Left hindlimb (tissue), 1 donor: ENCODE measurements around the gene USP22.

ENCODE experiments used
- DNase-seq: peaks from one replicate; pipeline ENCODE4 v3.0.0-alpha.2; 2018

Gene USP22

DNA sequence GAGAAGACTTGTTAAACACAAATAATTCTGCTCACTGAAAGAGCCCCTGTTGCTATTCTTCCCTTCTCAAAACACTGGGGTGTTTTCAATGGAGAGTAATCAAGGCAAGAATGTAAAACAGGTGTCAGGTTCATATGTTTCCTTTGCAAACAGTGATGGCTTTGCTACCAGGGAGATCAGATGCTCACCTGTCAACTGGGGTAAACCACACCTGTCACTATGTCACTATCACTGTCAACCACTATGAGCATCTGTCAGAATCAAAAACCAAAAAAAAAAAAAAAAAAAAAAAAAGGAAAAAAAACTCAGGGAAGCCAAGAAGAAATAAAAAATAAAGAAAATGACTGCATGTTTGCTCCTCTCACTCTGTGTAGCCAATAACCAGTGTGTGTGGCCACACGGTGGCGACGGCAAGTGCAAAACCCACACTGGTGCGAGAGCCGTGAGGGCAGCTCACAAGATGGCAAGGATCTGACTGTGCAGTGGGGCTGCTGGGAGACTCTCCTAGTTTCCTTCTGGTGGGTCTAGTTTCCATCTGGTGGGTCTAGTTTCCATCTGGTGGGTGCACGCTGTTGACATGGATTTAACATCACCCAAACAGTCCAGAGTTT, 22.7 kb downstream of the USP22 start:
- peak; percentile 38 for DNase-seq

DNA sequence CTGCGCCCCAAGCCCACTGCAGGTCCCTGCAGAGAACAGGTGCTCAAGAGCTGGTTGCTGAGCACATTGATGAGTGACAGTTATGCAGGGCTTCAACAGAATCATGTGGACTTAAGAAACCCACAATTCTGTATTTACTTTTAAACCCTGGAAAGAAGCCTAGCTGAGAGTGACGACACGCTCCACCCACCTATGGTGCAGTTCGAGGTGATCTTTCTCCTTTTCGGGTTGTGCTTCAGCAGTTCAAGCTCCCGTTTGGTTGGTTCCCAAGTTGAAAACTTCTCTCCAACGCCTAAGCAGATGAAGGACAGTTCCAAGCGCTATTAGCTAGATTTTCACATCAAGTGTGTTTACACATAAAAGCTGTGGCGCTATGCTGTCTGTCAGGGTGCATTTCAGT, 23.9 kb downstream of the USP22 start:
- no peak for DNase-seq

DNA sequence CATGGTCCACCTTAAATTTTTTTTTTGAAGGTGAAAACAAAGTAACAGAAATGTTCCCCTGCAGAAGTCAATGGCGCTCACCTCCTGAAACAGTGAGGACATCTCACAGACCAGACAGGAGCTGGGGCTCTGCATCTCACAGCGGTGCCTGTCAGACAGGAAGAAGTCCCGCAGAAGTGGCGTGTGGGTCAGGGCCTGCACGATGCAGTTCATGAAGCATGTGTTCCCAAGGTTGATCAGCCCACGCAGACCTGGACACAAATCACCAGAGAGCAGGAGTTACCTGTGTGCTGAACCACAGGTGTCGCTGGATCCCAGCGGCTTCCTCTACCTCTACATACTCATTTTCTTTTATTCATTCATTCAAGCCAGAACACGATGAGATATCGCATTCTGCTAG, 24.9 kb downstream of the USP22 start:
- peak; percentile 18 for DNase-seq

DNA sequence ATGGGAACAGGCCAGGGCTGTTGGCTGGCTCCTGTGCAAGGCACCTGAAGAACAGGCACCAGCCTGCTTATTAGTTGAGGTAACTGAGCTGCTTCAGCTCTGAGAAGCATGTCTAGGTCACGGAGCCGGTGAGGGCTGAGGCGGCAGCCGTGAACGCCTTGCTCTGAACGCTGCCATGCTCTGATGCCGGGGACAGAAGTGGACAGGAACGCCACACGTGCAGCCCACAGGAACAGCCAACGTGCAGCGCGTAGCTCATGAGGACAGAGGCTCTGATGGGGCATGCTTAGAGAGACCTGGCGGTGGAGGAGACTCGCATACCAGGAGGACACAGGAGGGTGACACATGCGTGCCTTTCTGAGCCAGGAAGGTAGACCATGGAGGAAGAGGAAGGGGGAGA, 25.6 kb downstream of the USP22 start:
- DNase-seq, result peak; percentile 6

DNA sequence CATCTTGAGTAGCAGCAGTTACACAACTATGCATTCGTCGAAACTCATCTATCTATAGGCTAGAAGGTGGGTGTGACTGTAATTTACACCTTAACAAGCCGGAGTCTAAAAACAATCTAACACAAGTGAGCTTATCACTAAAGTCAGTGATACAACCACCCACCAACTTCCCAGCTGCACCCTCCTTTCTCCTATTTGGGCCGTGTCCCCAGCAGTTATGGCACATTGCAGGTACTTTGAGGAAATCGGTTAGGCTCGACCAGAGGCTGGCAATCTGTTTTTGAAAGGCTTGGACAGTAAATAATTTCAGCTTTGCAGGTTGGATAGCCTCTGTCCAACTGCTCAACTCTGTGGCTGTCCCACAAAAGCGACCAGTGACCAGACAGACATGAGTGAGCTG, 26.0 kb downstream of the USP22 start:
- DNase-seq, result peak; percentile 17

DNA sequence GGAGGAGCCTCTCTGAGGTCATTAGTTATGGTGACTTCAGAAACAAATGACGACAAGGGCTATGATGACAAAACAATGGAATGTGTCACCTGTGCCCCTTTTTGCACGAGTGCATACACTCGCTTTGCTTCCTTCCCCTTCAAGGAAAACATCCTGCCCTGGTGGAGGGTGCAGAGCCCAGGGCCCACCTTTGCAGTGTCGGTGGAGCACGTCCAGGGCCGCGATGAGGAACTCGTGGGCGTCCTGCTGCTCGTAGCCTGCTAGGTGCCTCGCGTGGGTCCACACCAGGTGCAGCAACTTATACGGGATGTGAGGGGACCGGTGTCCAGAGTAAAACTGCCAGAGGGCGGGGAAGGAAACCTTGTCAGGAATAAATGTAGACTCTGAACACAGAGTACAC, 27.2 kb downstream of the USP22 start:
- peak; percentile 13 for DNase-seq

DNA sequence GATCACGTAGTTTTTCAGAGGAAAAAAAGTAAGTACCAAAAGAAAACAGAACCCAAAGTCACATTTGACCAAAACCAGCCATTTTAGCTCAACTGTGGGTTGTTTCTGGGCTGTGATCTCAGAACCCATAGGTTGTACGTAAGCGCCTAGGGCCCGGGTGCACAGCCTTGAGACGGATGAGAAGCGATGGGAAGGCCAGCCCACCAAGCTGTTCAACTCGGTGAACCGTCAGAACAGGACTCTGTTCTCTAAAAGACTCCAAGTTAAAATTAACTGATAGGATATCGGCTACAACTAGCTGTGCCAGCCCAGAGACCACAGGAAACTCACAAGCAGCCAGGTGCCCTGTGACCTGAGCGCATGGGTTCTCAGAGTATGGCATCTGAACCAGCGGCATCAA, 28.3 kb downstream of the USP22 start:
- DNase-seq, result peak; percentile 16

DNA sequence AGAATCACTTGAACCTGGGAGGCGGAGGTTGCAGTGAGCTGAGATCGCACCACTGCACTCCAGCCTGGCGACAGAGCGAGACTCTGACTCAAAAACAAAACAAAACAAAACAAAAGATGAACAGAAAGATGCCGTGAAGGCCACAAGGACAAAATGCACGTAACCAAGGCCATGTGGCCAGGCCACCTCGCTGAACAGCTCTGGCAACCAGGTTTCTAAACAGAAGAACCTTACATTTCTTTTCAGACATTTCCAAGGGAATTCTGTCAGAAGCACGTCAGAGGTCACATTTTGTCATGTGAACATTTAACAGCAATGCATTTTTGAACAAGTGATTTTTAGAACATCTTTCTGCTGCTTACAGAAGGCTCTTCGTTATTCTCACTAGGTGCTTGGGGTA, 28.8 kb downstream of the USP22 start:
- DNase-seq, result no peak

DNA sequence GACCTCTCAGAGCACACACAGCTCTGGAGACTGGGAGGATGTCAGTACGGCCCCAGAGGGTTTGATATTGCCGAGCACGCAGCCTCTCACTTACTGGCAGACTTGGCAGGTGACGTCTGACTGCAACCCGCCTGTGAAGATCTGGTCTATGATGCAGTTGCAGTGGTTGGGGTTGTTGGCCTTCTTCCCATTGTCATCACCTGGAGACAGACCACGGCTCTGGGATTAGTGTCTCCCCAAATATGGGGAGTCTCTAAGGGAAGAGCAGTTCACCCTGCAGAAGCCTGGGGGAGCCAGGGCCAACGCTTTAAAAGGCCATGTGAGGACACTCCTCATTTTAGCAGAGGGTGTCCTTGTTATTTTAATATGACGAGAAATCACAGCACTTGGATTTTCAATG, 30.1 kb downstream of the USP22 start:
- peak; percentile 20 for DNase-seq

DNA sequence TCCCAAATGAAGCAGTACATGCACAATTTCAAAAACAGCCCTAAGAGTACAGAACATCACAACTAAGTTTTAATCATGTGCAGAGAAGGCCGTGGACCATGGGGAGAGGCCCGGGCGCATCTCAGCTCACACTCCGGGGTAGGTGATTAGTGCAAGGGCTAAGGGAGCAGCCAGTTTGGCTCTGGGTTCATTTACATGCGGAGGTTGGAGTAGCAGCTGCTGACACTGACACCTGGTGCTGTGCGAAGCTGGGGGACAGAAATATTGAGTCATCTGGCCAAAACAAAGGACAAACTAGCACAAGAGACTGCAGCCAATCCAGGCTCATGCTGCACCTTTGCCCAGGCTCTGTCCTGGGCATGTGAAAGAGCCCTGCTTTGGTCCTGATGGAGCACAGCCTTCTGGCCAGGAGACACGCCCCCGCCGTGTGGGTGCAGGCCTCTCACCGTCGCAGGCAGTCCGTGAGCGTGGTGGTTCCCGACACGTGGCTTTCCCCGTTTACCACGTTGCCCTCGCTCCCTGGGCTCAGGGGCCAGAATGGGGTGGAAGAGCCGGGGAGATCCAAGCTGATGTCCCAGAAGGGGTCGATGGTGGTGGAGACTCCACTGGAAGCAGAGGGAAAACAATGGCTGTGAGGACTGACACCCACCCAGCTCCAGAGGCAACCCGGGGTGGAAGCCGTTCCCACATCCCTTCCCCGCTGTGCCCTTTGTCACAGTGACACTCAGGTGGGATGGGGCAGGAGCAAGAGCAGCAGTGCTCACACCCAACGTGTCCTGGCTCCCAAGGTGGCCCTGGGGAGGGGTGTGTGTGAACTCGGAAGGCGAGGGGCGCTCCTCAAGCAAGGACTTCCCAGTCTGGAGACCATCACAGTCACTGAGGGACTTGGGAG, 31.9 kb downstream of the USP22 start:
- peak; percentile 3 for DNase-seq

DNA sequence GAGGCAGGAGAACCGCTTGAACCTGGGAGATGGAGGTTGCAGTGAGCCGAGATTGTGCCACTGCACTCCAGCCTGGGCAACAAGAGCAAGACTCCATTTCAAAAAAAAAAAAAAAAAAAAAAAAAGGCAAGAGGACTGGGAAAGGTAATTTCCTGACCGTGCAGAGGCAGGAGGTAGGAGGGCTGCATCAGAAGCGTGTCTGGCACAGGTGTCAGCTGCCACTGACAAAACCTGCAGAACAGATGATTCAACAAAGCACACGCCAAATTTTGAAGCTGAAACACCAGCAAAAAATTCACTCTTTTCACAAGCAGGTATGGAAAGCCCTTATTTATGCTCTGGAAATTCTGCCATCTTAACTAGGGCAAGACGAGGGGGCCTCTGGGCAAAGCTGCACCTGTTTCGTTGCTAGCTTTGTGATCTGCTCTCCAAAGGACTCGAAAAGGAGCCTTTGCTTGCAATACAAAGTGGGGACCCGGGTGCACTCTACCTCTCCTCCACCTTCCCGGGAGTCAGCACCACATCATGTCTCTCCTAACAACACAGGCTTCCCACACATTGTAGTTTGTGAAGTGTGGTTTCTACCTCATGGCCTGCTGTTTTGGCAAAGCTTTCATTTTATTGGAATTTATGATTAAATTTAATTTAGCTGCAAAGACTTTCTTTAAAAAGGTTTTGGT, 33.7 kb downstream of the USP22 start:
- no peak for DNase-seq

DNA sequence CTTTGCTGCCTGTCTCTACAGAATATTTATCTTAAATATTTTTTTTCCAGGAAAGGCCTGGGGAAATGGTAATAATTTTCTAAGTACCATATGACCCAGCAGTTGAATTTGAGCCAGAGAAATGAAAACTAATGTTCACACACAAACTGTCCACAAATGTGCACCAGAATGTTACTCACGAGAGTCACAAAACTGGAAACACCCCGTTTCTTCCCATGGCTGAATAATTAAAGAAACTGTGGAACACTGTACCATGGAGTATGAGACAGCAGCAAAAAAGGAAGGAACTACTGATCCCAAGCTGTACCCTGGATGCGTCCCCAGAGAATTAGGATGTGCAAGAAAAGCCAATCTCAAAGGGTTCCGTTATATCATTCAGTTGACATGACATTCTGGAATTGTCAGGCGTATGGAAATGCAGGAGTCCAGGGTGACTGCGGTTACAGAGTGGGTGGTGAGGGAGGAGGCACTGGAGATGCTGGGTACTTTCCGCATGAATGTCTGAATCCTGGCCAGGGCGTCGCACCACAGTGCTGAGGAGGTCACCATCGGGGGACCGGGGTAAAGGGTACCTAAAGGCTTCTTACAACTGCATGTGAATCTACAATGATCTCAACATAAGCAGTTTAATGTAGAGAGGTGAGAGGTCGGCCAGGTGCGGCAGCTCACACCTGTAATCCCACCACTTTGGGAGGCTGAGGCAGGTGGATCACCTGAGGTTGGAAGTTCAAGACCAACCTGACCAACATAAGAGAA, 34.5 kb downstream of the USP22 start:
- no peak for DNase-seq

DNA sequence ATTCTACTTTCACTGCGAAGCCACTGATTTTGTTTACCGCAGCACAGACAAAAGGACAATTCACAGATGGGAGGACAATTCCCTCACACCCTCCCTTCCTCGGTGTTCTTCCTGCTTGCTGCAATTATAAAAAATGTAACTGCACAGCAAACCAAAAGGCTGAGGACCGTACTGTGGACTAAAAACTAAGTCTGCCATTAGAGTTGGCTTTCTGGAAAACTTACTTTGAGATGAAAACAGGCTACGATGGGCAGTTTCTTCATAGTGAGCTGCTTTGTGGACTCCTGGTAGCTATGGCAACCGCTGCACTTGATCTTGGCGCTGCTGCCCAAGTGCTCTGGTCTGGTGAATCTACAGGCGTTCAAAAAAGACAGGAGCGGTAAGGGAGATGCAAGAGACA, 35.2 kb downstream of the USP22 start:
- no peak for DNase-seq

DNA sequence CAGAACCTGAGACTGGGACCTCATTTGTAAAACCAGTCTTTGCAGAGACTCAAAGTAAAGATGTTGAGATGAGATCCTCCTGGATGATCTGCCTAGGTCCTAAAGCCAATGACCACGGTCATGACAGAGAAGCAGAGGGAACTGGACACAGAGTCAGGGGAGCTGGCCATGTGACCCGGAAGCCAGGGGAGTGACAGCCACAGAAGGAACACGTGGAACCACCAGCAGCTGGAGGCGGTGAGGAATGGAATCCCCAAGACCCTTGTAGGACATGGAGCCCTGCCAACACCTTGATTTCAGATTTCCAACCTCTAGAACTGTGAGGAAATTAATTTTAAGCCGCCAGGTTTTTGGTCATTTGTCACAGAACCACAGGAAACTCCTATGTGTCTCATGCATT, 37.0 kb downstream of the USP22 start:
- DNase-seq, result no peak

DNA sequence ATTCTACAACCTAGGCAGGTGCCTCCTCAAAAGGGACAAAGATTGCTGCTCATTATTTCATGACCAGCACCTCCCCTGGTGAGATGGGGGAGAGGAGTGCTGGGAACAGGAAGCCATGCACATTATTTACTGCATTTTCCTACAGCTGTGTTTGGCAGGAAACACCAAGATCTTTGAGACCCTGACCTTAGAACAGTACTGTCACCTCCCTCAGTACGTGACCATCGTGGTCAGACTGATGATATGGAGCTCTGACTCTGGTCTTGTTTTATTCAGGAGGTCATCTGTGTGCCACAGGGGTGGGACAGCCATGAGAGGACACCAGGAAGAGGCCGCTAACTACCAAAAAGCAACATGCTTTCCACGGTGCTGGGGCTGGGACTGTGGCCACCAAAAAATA, 37.4 kb downstream of the USP22 start:
- no peak for DNase-seq

DNA sequence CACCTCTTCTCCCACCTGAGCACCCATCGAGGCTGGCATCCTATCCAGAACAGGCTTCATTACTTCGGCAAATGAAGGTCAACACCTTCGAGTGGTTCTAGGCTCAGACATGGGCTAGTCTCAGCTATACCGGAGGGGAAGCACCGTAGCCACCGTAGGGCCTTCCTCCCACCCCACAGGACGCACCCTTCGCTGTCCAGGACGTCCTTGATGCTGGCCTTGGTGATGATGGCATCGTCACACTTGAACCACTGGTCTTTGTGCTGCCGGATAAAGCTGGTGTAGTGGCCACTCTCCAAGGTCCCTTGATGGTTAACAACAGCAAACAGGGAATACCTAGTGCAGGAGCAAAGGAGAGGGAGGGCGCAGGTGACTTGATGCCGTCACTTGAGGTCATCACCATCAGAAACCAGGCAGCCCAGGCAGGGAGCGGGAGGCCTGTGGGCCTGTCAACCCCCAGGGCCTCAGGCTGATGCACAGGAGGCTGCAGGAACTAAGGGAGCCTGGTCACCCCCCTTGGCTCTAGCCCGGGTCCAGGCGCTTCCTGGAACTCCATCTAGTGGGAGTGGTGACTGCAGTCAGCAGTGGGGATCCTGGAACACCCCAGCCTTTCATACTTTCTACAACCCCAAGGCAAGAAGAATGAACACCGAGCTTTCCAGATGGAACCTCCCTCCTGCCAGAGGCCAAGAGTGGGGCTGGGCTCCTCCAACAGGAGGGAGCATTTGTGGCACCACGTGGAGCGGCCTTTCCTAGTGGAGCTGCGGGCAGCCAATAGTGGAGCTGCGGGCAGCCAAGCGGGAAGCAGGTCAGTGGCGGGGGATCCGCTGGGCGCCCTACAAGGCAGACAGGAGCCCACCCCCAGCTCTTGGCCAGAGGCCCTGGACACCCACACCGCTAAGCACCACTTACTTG, 38.5 kb downstream of the USP22 start:
- DNase-seq, result no peak

DNA sequence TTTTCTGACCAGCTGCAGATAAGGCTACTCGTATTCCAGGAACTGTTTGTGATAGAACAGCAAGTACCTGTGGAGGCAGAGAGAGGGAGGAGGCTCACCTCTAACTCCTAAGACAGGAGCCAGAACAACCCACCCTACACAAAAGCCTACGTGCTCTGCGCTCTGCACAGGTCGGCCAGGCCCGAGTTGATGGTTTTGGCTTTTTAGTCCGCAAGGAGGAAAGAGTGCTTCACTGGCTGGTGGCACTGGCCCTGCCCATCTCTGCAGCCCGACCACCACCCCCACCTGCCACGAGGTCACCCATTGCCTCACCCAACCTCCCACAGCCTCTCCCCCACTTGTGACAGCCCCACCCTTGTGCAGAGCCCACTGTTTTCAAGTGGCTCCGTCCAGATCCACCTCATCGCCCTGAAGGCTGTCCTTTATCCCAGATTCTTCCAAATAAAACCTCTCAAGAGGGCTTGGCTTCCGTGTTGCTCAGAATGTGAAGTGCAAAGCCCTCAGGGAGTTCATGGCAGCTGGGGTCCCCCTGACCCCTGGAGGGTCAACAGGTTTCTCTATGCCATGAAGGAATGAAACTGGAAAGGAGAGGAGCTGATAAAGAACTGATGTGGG, 39.7 kb downstream of the USP22 start:
- no peak for DNase-seq

DNA sequence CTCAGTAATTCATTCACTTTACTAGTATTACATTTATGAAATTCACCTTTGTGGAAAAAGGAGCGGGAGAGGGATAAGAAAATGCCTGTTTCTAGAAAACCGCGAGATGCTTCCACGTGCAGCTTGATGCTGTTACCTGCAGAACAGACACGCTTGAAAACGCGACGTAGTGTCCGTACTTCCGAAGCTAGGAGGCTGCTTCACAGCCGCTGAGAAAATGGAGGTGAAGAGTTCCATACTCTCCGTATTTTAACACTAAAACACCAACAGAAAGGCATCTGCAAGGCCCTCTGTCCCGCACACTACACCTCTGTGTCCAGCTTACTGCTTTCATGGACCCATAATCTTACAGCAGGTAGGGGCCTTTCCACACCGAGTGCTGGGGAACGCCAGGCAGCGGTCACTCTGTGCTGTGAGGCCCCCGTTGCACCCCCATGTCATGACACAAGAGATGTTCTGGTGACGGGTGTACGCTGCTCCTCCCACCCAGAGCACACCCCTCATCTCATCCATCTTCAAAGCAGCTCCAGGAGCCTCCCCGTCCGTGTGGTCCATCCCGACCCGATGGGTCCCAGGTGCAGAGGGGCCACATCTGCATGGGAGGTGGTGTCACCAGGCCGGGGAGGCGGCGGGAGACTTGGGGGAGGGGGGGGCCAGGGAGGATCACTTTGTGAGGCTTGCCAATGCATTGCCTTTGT, 40.4 kb downstream of the USP22 start:
- DNase-seq, result no peak

DNA sequence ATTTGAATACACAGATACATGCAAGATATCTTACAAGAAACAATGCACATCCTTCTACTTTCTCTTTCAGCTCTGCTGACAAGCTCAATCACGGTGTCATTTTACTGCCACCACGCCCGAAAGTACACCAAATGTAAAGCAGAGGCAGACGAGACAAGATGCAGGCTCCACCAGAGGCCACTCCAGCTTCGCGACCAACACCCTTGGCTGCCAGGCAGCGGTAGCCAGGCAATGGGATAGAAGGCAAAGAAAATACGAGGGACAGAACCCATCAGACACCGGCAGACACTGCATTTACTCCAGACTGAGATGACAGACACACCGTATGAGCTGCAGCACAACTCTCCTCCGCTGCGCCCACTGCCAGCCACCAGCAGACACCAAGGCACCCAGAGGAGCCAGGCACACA, 41.0 kb downstream of the USP22 start:
- DNase-seq, result no peak

DNA sequence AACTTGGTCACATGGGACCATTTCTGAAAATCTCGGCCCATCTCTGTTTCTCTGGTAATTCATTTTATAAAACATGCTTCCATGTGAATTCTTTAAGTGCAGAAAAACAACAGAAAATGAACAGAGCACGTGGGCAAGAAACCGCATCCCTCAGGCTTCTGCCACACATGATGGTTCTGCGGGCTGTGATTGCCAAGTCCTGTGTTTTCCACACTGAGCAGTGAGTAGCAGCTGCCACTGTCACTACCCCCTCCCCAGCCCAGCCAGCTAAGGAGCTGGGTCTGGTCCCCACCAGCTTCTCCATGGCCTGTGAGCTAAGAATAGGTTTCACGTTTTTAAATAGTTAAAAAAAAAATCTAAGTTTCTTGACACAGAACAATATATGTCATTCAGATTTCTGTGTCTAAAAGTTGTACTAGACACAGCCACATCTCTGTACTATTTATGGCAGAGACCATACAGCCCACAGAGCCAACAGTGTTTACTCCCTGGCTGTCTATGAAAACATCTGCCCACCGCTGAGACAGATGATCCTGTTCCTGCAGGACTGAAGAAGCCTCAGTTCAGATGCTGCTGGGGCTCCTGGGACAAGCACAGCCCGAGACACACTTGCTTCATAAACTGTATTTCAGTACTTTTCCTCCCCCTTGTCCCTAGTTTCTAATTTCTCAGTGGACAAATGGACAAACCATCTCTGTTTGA, 41.5 kb downstream of the USP22 start:
- no peak for DNase-seq
